Upper lobe of right lung (tissue), 1 donor: Measurements from ENCODE around the gene BRI3BP. TPM values are rescaled to one million over a fixed set of nuclear protein-coding genes. Genes with fewer than 3 reads are reported as not detected.
A peak's percentile ranks its signal among the peaks of the same experiment; 100 is the strongest.
"Not testable (repeated sequence)": the region's sequence is repeated elsewhere in the genome, so short reads cannot be mapped to it uniquely, and the experiment has no call there.

Source experiments
- ATAC-seq: fragments of 200-7000 bp; cut with Tn5 transposase; one replicate; pipeline ENCODE4 v1.9.1; 2020; ENCODE audit warnings: mild to moderate bottlenecking, moderate library complexity
- DNase-seq: peaks from one replicate; pipeline ENCODE4 v3.0.0-alpha.2; 2020
- H3K27ac ChIP-seq: fragments of 200-600 bp; one replicate; pipeline ENCODE4 v1.8.0; 2022
- H3K27me3 ChIP-seq: fragments of 200-600 bp; one replicate; pipeline ENCODE4 v1.8.0; 2022; ENCODE audit warnings: mild to moderate bottlenecking
- H3K36me3 ChIP-seq: fragments of 200-600 bp; one replicate; pipeline ENCODE4 v1.8.0; 2022
- H3K4me1 ChIP-seq: fragments of 200-600 bp; one replicate; pipeline ENCODE4 v1.8.0; 2022
- H3K4me3 ChIP-seq: fragments of 200-600 bp; one replicate; pipeline ENCODE4 v1.8.0; 2022; ENCODE audit warnings: mild to moderate bottlenecking
- H3K9me3 ChIP-seq: fragments of 200-600 bp; one replicate; pipeline ENCODE4 v1.8.0; 2022
- CTCF ChIP-seq: fragments of 200-600 bp; IDR thresholded peaks from one replicate; pipeline ENCODE4 v1.8.0; 2022; ENCODE audit warnings: antibody characterized with exemption
- intact Hi-C: fragments of 100-400 bp; cut with DNase I; formaldehyde crosslinking; loops from one replicate; pipeline ENCODE4 v1.11.0; 2022
- total RNA-seq: library from RNA; stranded (reverse); fragmentation: NEBNext Ultra II Directional; extraction: Animal tissue kit (Norgen Biotek cat#: 25700); gene quantifications from one replicate; pipeline ENCODE4 v1.2.1, GENCODE V29; 2021
- donor health status: DM: no; HTN: yes; CAD: no; lungs with severe emphysema.

The BRI3BP gene
- total RNA-seq, 1 donor from 2014 or later = 8.2 TPM

- no peaks in the 10 kb centered on the region for H3K4me1 ChIP-seq
- H3K4me3 ChIP-seq = no peak overlapping the region
- DNase-seq (no peak), ATAC-seq (no peak)
- H3K9me3 ChIP-seq = no peaks in the 10 kb centered on the region
- no peak overlapping the region for H3K27ac ChIP-seq
- H3K27me3 ChIP-seq = no peaks in the 10 kb centered on the region
- TF ChIP-seq CTCF = no peak
- intact Hi-C loops = no loop called here
- H3K36me3 ChIP-seq = no peaks in the 10 kb centered on the region
Observed at GRCh38 chr12:125055591-125055990, 62.1 kb downstream of the BRI3BP start.

- TF ChIP-seq CTCF = no peak
- intact Hi-C loops = no loop called here
- ATAC-seq = no peak
- no peak for DNase-seq
- Histone ChIP-seq H3K36me3 (no peaks in the 10 kb centered on the region), H3K4me3 (no peak overlapping the region), H3K4me1 (no peaks in the 10 kb centered on the region), H3K9me3 (no peaks in the 10 kb centered on the region), H3K27ac (no peak overlapping the region), H3K27me3 (no peaks in the 10 kb centered on the region)
Observed at GRCh38 chr12:125056306-125056705, 62.9 kb downstream of the BRI3BP start.

GRCh38 chr12:125057708-125058107 lies 64.3 kb downstream of the BRI3BP start:
- DNase-seq (no peak), ATAC-seq (no peak)
- no peaks in the 10 kb centered on the region for H3K36me3 ChIP-seq
- H3K4me1 ChIP-seq = no peaks in the 10 kb centered on the region
- H3K9me3 ChIP-seq = no peaks in the 10 kb centered on the region
- H3K27ac ChIP-seq = no peak overlapping the region
- no peaks in the 10 kb centered on the region for H3K27me3 ChIP-seq
- H3K4me3 ChIP-seq = no peak overlapping the region
- no peak for TF ChIP-seq CTCF
- intact Hi-C loops = no loop called here

GRCh38 chr12:125061229-125061628 lies 67.8 kb downstream of the BRI3BP start:
- no peak for DNase-seq
- Histone ChIP-seq H3K36me3 (no peaks in the 10 kb centered on the region), H3K27ac (no peak overlapping the region), H3K9me3 (no peaks in the 10 kb centered on the region), H3K27me3 (no peaks in the 10 kb centered on the region), H3K4me3 (no peak overlapping the region), H3K4me1 (peaks cover 11% of the 10 kb centered on the region)
- intact Hi-C loops = no loop called here
- ATAC-seq = no peak
- TF ChIP-seq CTCF = no peak

- H3K9me3 ChIP-seq, H3K36me3 ChIP-seq, DNase-seq, H3K27me3 ChIP-seq, H3K4me3 ChIP-seq, H3K27ac ChIP-seq, ATAC-seq, intact Hi-C loops: not testable (repeated sequence)
- peaks cover 11% of the 10 kb centered on the region for H3K4me1 ChIP-seq
Observed at GRCh38 chr12:125063522-125063921, 70.1 kb downstream of the BRI3BP start.

GRCh38 chr12:125064492-125064891 lies 71.0 kb downstream of the BRI3BP start:
- Histone ChIP-seq H3K27me3 (no peaks in the 10 kb centered on the region), H3K27ac (no peak overlapping the region), H3K36me3 (no peaks in the 10 kb centered on the region), H3K4me3 (peak overlapping the region; percentile 81), H3K4me1 (peaks cover 11% of the 10 kb centered on the region), H3K9me3 (no peaks in the 10 kb centered on the region)
- intact Hi-C loops = no loop called here
- TF ChIP-seq CTCF = no peak
- no peak for DNase-seq
- no peak for ATAC-seq
